NB4 (cell line): Measurements from ENCODE around the gene NADK2.

Source experiments
- CTCF ChIP-seq: IDR thresholded peaks from one replicate; pipeline ENCODE4 v1.5.1; 2012; ENCODE audit warnings: low read depth, low read length
- MAX ChIP-seq: IDR thresholded peaks from 2 replicates; pipeline ENCODE4 v1.6.1; 2011; ENCODE audit warnings: low read depth, low read length
- MYC ChIP-seq: IDR thresholded peaks from 2 replicates; pipeline ENCODE4 v1.6.1; 2011; ENCODE audit warnings: low read depth, low read length
- POLR2A ChIP-seq: IDR thresholded peaks from 2 replicates; pipeline ENCODE4 v1.6.1; 2011; ENCODE audit warnings: mild to moderate bottlenecking; ENCODE audit not compliant: insufficient read length; ENCODE audit errors: extremely low read depth

DNA sequence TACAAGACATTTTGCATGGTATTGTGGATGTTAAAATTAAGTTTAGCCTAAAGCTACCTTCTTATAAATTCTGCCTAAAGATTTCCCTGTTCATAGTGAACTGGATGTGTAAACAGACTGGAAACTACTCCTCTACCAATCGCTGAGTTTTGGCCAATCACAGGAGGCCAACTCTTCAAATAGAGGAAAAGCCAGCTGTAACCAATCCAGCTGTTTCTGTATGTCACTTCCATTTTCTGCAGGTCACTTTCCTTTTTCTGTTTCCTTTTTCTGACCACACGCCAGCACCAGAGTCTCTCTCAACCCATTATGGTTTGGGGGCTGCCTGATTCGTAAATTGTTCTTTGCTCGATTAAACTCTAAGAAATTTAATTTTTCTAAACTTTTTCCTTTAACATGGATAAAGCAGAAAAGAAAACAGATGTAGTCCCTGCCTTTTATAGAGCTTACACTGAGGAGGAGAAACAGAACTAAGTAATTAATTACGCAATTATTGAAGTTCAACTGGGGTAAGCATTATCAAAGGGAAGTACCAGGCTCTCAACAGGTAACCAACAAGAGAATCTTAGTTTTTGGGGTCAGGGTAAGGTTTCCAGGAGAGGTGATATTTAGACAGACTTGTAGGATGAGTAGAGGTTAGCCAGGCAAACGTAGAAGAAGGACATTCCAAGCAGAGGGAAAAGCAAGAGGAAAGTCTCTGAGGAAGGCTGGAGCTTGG lies 32.2 kb upstream of the NADK2 start:
- no peak for TF ChIP-seq CTCF
- TF ChIP-seq POLR2A: no peak
- TF ChIP-seq MYC: no peak
- TF ChIP-seq MAX: no peak
